ENCODE data around the gene FBXW2. TPM values are rescaled to one million over a fixed set of nuclear protein-coding genes. Genes with fewer than 3 reads are reported as not detected.

FBXW2 gene
- total and polyA plus RNA-seq, 3 donors from 2014 or later, result 46.5 to 58.7 (median 52.9) TPM

DNA sequence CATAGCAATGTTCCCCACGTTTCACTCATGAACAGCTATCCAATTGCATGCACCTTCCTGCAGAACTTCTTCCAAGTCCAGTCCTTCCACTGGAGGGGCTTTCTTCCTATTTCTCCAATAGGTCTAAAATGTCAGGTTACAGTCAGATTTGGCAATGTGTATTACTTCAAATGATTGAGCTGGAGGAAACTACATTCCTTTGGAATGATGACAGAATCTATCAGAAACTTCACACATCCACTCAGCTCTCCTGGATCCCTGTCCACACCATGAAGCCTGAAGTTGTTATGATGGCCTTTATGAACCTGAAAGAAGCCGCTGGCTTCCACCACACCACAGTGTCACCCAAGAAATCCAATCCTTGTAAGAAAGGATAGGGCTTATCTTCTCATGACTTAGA, 32.2 kb downstream of the FBXW2 start:
- WGBS, 2 donors, result 74 to 79% methylated on average over 2 of the region's 2 CpGs
- H3K27me3 ChIP-seq, result no peaks in the 10 kb centered on the region
- no peaks in the 10 kb centered on the region for H3K4me1 ChIP-seq
- no peaks in the 10 kb centered on the region for H3K9me3 ChIP-seq
- H3K36me3 ChIP-seq (ENCODE audit: low read depth, missing control alignments), result no peaks in the 10 kb centered on the region
- no peak overlapping the region for H3K4me3 ChIP-seq
- H3K27ac ChIP-seq, result no peak overlapping the region
- TF ChIP-seq, protein P1, sequence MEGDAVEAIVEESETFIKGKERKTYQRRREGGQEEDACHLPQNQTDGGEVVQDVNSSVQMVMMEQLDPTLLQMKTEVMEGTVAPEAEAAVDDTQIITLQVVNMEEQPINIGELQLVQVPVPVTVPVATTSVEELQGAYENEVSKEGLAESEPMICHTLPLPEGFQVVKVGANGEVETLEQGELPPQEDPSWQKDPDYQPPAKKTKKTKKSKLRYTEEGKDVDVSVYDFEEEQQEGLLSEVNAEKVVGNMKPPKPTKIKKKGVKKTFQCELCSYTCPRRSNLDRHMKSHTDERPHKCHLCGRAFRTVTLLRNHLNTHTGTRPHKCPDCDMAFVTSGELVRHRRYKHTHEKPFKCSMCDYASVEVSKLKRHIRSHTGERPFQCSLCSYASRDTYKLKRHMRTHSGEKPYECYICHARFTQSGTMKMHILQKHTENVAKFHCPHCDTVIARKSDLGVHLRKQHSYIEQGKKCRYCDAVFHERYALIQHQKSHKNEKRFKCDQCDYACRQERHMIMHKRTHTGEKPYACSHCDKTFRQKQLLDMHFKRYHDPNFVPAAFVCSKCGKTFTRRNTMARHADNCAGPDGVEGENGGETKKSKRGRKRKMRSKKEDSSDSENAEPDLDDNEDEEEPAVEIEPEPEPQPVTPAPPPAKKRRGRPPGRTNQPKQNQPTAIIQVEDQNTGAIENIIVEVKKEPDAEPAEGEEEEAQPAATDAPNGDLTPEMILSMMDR (IDR thresholded peaks at IDR 0.05), result no peak
- no peak for TF ChIP-seq POLR2A (IDR thresholded peaks at IDR 0.05)
- intact Hi-C loops (cut with DNase I; ENCODE audit: low total_unique reads), result no loop called here
- no peak for DNase-seq

DNA sequence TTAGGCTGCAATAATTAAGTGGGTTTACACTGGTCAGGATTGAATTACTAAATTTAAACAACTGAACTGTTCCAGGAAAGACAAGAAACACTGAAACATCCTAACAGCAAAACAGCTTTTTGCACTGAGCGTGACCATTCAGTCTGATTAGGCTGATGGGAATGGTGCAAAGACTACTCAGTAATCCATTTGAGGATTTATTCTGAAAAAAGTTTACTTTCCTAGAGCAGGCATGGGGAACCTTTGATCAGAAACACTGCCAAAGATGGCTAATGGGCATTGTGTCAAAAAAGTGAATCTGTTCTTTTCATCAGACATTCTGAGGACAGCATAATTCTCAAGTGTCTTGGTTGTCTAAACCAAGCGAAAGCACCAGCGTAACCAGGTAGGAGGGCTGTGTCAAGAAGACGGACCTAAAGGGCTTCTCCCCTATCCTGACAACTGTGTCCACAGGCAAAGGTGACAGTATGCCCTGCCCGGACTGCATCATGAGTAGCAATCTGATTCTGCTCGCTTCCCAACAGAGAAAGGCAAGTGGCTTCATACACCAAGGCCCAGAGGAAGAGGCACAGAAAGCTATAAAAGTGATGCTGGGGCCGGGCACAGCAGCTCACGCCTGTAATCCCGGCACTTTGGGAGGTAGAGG, 33.3 kb downstream of the FBXW2 start:
- Histone ChIP-seq H3K27me3 (no peaks in the 10 kb centered on the region), H3K4me3 (no peak overlapping the region), H3K36me3 (ENCODE audit: low read depth, missing control alignments) (no peaks in the 10 kb centered on the region), H3K9me3 (no peaks in the 10 kb centered on the region), H3K4me1 (no peaks in the 10 kb centered on the region), H3K27ac (no peak overlapping the region)
- WGBS, 2 donors, result 89 to 98% methylated on average over 7 to 9 of the region's 9 CpGs
- intact Hi-C loops (cut with DNase I; ENCODE audit: low total_unique reads), result no loop called here
- no peak for DNase-seq
- TF ChIP-seq, protein P1 (IDR thresholded peaks at IDR 0.05), result no peak
- TF ChIP-seq POLR2A (IDR thresholded peaks at IDR 0.05), result no peak

DNA sequence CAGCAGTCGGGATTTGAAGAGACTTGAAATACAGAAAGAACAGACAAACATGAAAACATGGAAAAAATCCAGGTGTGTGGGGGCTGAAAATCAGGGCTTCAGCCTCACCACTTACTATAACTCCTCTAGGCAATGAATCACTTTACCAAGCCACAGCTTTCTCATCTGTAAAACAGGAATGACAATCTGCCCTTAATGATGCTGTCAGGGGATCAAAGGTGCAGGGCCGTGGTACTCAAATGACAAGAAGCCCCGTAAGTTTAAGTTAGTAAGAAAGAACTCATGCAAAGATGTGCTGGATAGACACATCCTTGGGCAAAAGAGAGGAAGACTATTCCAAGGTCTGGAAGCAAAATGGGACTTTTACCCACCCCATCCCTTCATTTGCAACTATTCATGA, 34.7 kb downstream of the FBXW2 start:
- Histone ChIP-seq H3K4me1 (no peaks in the 10 kb centered on the region), H3K4me3 (no peak overlapping the region), H3K9me3 (no peaks in the 10 kb centered on the region), H3K36me3 (ENCODE audit: low read depth, missing control alignments) (no peaks in the 10 kb centered on the region), H3K27me3 (no peaks in the 10 kb centered on the region), H3K27ac (no peak overlapping the region)
- WGBS, 2 donors, result 83 to 87% methylated on average over 3 of the region's 3 CpGs
- TF ChIP-seq, protein P1 (IDR thresholded peaks at IDR 0.05), result no peak
- TF ChIP-seq POLR2A (IDR thresholded peaks at IDR 0.05), result no peak
- intact Hi-C loops (cut with DNase I; ENCODE audit: low total_unique reads), result no loop called here
- no peak for DNase-seq

DNA sequence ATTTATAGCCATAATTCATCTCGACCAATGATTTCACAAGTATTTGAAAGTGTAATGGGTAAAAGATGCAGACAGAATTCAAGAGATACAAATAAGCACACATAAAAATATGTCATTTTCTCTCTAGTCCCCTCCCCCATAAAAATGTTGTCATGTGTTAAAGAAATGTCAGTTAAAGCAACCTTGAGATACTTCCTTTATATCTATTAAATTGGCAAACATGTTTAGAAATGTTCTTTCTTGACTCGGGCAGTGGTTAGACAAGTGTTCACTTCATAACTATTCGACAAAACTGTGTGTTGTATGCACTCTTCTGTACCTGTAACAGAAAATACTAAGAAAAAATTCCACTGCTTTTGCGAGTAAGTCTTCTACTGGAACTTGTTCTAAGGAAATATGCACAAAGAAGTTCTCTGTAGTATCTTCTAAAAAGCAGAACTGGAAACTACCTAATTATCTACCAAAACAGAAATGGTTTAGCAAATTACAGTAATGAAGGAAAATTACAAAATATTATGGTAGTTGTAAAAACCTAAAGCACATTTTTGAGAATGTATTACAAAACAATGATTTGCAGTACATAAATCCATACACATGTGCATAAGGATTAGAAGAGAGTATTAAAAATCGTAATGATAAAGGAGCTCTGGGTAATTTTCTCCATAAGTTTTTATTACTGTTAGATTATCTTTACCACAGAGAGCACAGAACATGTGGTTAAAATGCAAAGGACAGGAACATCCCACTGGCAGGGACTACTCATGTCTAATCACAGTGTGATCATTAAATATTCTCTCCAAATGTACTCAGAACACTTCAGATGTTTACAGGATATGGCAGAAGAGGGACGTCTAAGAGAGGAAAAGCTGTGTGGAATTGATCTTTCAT, 35.9 kb downstream of the FBXW2 start:
- H3K4me3 ChIP-seq, result no peak overlapping the region
- no peak for DNase-seq
- H3K9me3 ChIP-seq, result no peaks in the 10 kb centered on the region
- no peak overlapping the region for H3K27ac ChIP-seq
- H3K36me3 ChIP-seq (ENCODE audit: low read depth, missing control alignments), result no peaks in the 10 kb centered on the region
- WGBS, 2 donors, result 50 to 56% methylated on average over 6 of the region's 6 CpGs
- H3K4me1 ChIP-seq, result no peaks in the 10 kb centered on the region
- H3K27me3 ChIP-seq, result no peaks in the 10 kb centered on the region
- no peak for TF ChIP-seq POLR2A (IDR thresholded peaks at IDR 0.05)
- TF ChIP-seq, protein P1 (IDR thresholded peaks at IDR 0.05), result no peak
- intact Hi-C loops (cut with DNase I; ENCODE audit: low total_unique reads), result no loop called here
